Mucosa of descending colon (tissue), 3 donors: Measurements from ENCODE around the gene TEAD1. TPM values are rescaled to one million over a fixed set of nuclear protein-coding genes. Genes with fewer than 3 reads are reported as not detected.

Experiments
- ATAC-seq: fragments of 200-7000 bp; cut with Tn5 transposase; one replicate; pipeline ENCODE4 v1.9.1; 2020; ENCODE audit warnings: mild to moderate bottlenecking, moderate library complexity
- DNase-seq, 3 donors: peaks; one replicate each; pipeline ENCODE4 v3.0.0-alpha.2; 2020
- H3K36me3 ChIP-seq: fragments of 200-600 bp; one replicate; pipeline ENCODE4 v1.8.0; 2021; ENCODE audit warnings: low read depth, mild to moderate bottlenecking
- H3K4me1 ChIP-seq: fragments of 200-600 bp; one replicate; pipeline ENCODE4 v1.8.0; 2021; ENCODE audit warnings: low read depth, mild to moderate bottlenecking
- H3K4me3 ChIP-seq: fragments of 200-600 bp; one replicate; pipeline ENCODE4 v1.8.0; 2021; ENCODE audit warnings: mild to moderate bottlenecking
- H3K9me3 ChIP-seq: fragments of 200-600 bp; one replicate; pipeline ENCODE4 v1.8.0; 2021; ENCODE audit warnings: mild to moderate bottlenecking
- intact Hi-C, 2 donors: fragments of 100-400 bp; cut with DNase I in 1 of 2; cut with micrococcal nuclease in 1 of 2; formaldehyde crosslinking; loops; one replicate each; pipeline versions ENCODE4 v1.11.0 to v1.11.1; 2022; cut with DNase I, micrococcal nuclease
- total RNA-seq, 3 donors: library from RNA; stranded (reverse); fragmentation: NEBNext Ultra II Directional in 2 of 3; extraction: Animal tissue kit (Norgen Biotek cat#: 25700) in 2 of 3; gene quantifications; one replicate each; pipeline versions ENCODE4 v1.2.1 to v1.2.4, GENCODE V29; 2021 to 2023
- TF ChIP-seq, protein P1 (sequence below): fragments of 200-600 bp; IDR thresholded peaks from one replicate; pipeline ENCODE4 v1.8.0; 2022; ENCODE audit warnings: antibody characterized with exemption, mild to moderate bottlenecking
- donor health status: DM: no; HTN: no; CAD: no; lungs with moderate emphysema.
- donor health status: DM: no; HTN: no; CAD: no.
- donor health status: DM: no; HTN: yes; CAD: no.

TEAD1 gene
- total RNA-seq, 3 donors from 2014 or later: 33.2 to 196 (median 41.1) TPM

- no peak for DNase-seq
- Histone ChIP-seq H3K36me3 (no peaks in the 10 kb centered on the region), H3K4me1 (no peaks in the 10 kb centered on the region), H3K4me3 (no peak overlapping the region), H3K9me3 (no peaks in the 10 kb centered on the region)
- TF ChIP-seq, protein P1, sequence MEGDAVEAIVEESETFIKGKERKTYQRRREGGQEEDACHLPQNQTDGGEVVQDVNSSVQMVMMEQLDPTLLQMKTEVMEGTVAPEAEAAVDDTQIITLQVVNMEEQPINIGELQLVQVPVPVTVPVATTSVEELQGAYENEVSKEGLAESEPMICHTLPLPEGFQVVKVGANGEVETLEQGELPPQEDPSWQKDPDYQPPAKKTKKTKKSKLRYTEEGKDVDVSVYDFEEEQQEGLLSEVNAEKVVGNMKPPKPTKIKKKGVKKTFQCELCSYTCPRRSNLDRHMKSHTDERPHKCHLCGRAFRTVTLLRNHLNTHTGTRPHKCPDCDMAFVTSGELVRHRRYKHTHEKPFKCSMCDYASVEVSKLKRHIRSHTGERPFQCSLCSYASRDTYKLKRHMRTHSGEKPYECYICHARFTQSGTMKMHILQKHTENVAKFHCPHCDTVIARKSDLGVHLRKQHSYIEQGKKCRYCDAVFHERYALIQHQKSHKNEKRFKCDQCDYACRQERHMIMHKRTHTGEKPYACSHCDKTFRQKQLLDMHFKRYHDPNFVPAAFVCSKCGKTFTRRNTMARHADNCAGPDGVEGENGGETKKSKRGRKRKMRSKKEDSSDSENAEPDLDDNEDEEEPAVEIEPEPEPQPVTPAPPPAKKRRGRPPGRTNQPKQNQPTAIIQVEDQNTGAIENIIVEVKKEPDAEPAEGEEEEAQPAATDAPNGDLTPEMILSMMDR: no peak
- no peak for ATAC-seq
- intact Hi-C loops: no loop called here
Measured at GRCh38 chr11:12968101-12968500, 293.9 kb downstream of the TEAD1 start.

DNA sequence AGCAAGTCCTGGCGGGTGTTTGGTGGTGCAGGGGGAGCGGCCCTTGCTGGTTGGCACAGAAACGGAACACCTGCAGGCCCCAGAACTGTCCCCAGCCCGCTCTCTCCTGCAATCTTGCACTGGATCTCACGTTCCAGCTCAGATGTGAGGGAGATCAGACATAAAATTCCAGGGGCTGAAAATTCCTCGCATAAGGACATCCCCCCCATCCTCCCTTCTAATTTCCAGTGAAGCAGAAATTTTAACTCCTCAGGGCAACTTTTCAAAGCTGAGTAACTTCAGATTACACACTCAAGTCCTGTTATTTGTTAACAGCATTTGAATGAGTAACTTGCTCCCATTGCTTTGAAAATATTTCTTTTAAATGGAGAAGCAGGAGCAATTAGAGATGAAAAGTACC, 294.6 kb downstream of the TEAD1 start:
- no peaks in the 10 kb centered on the region for H3K4me1 ChIP-seq
- TF ChIP-seq, protein P1: no peak
- H3K4me3 ChIP-seq: no peak overlapping the region
- H3K9me3 ChIP-seq: no peaks in the 10 kb centered on the region
- intact Hi-C loops: no loop called here
- DNase-seq (no peak), ATAC-seq (no peak)
- H3K36me3 ChIP-seq: no peaks in the 10 kb centered on the region

- H3K4me3 ChIP-seq: no peak overlapping the region
- intact Hi-C loops: loop anchor here in 1 of 2 donors (10.0 kb wide), 1 partner anchor 373 kb away; no protein-coding TSS in a partner anchor
- H3K9me3 ChIP-seq: no peaks in the 10 kb centered on the region
- DNase-seq: no peak
- TF ChIP-seq, protein P1: no peak
- no peaks in the 10 kb centered on the region for H3K4me1 ChIP-seq
- no peaks in the 10 kb centered on the region for H3K36me3 ChIP-seq
- no peak for ATAC-seq
Measured at GRCh38 chr11:12971955-12972354, 297.7 kb downstream of the TEAD1 start.

DNA sequence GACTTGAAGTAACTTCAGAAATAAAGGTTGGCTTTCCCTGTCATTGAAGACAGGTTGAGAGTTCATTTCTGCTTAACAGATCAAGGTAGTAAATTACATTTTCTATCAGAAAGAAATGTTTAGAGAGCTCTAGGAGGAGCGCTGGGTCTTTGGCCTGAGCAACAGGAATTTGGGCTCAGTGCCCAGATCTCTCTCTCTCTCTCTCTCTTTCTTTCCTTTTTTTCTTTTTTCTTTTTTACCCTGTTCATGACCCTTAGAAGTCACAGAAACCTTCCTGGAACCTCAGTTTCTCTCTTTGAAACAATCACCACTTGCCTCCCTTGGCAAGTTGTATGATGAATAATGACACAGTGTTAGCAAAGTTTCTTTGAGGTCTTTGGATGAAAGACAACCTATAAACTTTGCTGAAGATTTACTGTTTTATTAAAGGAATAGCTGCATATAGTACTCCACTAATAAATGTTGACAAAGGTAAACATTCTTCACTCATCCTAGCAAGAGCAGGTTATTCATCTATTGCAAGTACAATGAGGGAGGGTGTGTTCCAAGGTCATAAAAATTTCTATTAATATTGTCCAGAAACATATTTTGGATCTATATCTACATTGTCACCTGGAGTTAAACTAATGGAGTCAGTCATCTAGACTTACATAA, 299.4 kb downstream of the TEAD1 start:
- no peak for ATAC-seq
- no peak overlapping the region for H3K4me3 ChIP-seq
- DNase-seq: no peak
- TF ChIP-seq, protein P1: no peak
- no peaks in the 10 kb centered on the region for H3K36me3 ChIP-seq
- no peaks in the 10 kb centered on the region for H3K9me3 ChIP-seq
- intact Hi-C loops: loop anchor here in 1 of 2 donors (10.0 kb wide), 1 partner anchor 371 kb away; no protein-coding TSS in a partner anchor
- no peaks in the 10 kb centered on the region for H3K4me1 ChIP-seq

DNA sequence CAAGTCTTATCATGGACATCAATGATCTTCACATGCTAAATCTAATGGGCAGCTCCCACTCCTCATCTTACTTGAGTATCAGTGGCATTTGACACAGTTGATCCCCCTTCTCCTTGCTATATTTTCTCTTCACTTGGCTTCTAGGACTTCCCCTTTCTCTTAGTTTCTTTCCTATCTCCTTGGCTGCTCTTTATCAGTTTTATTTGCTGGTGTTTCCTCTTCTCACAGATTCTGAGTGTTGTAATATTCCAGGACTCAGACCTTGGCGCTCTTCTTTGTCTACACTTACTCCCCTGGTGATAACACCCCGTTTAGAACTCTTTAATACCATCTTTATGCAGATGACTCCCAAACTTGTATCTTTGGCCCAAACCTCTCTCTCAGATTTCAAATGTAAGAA, 301.0 kb downstream of the TEAD1 start:
- DNase-seq (no peak), ATAC-seq (no peak)
- H3K36me3 ChIP-seq: no peaks in the 10 kb centered on the region
- H3K4me1 ChIP-seq: no peaks in the 10 kb centered on the region
- TF ChIP-seq, protein P1: no peak
- no peak overlapping the region for H3K4me3 ChIP-seq
- H3K9me3 ChIP-seq: no peaks in the 10 kb centered on the region
- intact Hi-C loops: loop anchor here in 1 of 2 donors (10.0 kb wide), 1 partner anchor 370 kb away; no protein-coding TSS in a partner anchor
